ENCODE results near the gene IPO11. TPM values are rescaled to one million over a fixed set of nuclear protein-coding genes. Genes with fewer than 3 reads are reported as not detected.
A peak's percentile ranks its signal among the peaks of the same experiment; 100 is the strongest.

Gene IPO11
- total RNA-seq, 6 experiments from 2014 or later = 33.4 to 43.3 (median 38.4) TPM

- Mint-ChIP-seq H3K4me3 (no peak overlapping the region), H3K27me3 (ENCODE audit: insufficient read depth) (no peaks in the 10 kb centered on the region), H3K27ac (no peak overlapping the region), H3K4me1 (ENCODE audit: low read depth) (peaks cover 31% of the 10 kb centered on the region), H3K36me3 (ENCODE audit: low read depth) (no peaks in the 10 kb centered on the region), H3K9me3 (no peaks in the 10 kb centered on the region)
- no peak for DNase-seq
- TF ChIP-seq CTCF (IDR thresholded peaks at IDR 0.05) = no peak
Measured at GRCh38 chr5:62576570-62577170, 164.1 kb downstream of the IPO11 start.

GRCh38 chr5:62577488-62577887 lies 164.9 kb downstream of the IPO11 start:
- Mint-ChIP-seq H3K27me3 (ENCODE audit: insufficient read depth) (no peaks in the 10 kb centered on the region), H3K4me1 (ENCODE audit: low read depth) (peaks cover 39% of the 10 kb centered on the region), H3K9me3 (no peaks in the 10 kb centered on the region), H3K27ac (no peak overlapping the region), H3K4me3 (no peak overlapping the region), H3K36me3 (ENCODE audit: low read depth) (no peaks in the 10 kb centered on the region)
- DNase-seq = no peak
- no peak for TF ChIP-seq CTCF (IDR thresholded peaks at IDR 0.05)

DNA sequence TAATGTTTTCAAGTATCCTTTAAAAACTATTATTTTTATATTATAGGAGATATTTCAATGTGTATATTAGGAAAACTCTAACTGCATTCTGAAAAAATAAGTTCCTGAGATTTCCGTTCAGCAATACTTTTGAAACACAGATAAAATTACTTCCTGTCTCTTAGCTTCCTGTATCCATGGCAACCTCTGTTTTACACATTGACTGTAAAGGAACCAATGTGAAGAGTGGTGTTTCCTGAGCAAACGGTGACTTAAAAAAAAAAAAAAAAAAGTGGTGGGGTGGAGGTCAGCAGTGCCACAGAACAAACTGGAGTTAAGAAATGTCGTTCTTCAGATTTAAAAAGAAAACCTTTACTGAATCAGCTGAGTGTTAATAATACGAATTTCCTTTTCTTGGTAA lies 166.0 kb downstream of the IPO11 start, which contains the start of gene LRRC70:
LRRC70 (plus strand) TSS at position 280 of the 400 bp plus-strand sequence. CDS start 620 bp downstream, outside the sequence.
- Mint-ChIP-seq H3K4me1 (ENCODE audit: low read depth) (peaks cover 31% of the 10 kb centered on the region), H3K27ac (peak within 1 kb of the TSS; percentile 63), H3K36me3 (ENCODE audit: low read depth) (no peaks in the 10 kb centered on the region), H3K9me3 (no peaks in the 10 kb centered on the region), H3K27me3 (ENCODE audit: insufficient read depth) (no peaks in the 10 kb centered on the region), H3K4me3 (no peak within 1 kb of the TSS)
- DNase-seq = peak; percentile 69
- TF ChIP-seq CTCF (IDR thresholded peaks at IDR 0.05) = no peak

- peaks cover 30% of the 10 kb centered on the region for H3K4me1 Mint-ChIP-seq (ENCODE audit: low read depth)
- H3K4me3 Mint-ChIP-seq = no peak overlapping the region
- H3K9me3 Mint-ChIP-seq = no peaks in the 10 kb centered on the region
Measured at GRCh38 chr5:62579761-62580160, 167.2 kb downstream of the IPO11 start.

GRCh38 chr5:62581836-62582597 lies 169.5 kb downstream of the IPO11 start:
- peak; percentile 6 for DNase-seq
- no peaks in the 10 kb centered on the region for H3K9me3 Mint-ChIP-seq
- no peaks in the 10 kb centered on the region for H3K36me3 Mint-ChIP-seq (ENCODE audit: low read depth)
- no peak overlapping the region for H3K4me3 Mint-ChIP-seq
- no peak overlapping the region for H3K27ac Mint-ChIP-seq
- no peak for TF ChIP-seq CTCF (IDR thresholded peaks at IDR 0.05)
- H3K27me3 Mint-ChIP-seq (ENCODE audit: insufficient read depth) = no peaks in the 10 kb centered on the region; the same call in 1 of the 2 replicates
- H3K4me1 Mint-ChIP-seq (ENCODE audit: low read depth) = peaks cover 35% of the 10 kb centered on the region

More at GRCh38 chr5:62579761-62580160, 167.2 kb downstream of the IPO11 start:
- TF ChIP-seq CTCF (IDR thresholded peaks at IDR 0.05) = no peak
- H3K36me3 Mint-ChIP-seq (ENCODE audit: low read depth) = no peaks in the 10 kb centered on the region
- no peak for DNase-seq
- no peak overlapping the region for H3K27ac Mint-ChIP-seq
- no peaks in the 10 kb centered on the region for H3K27me3 Mint-ChIP-seq (ENCODE audit: insufficient read depth)

Measured in HFFc6 (cell line).